Thymus (tissue), 11 donors: ENCODE results near the gene RECK. TPM values are rescaled to one million over a fixed set of nuclear protein-coding genes. Genes with fewer than 3 reads are reported as not detected.
A peak's percentile ranks its signal among the peaks of the same experiment; 100 is the strongest.

Source experiments
- DNase-seq, 9 donors: peaks; one replicate each; pipeline ENCODE4 v3.0.0-alpha.2; 2013; ENCODE audit warnings: low spot score in 9 of 9, low read depth in 6 of 9, missing footprints in 1 of 9
- H3K27ac ChIP-seq, 2 donors: one replicate each; pipeline ENCODE4 v1.5.1; 2013; ENCODE audit warnings: control low read depth in 1 of 2, low read depth in 1 of 2, low read length in 1 of 2, mild to moderate bottlenecking in 1 of 2, moderate library complexity in 1 of 2
- H3K27me3 ChIP-seq, 2 donors: one replicate each; pipeline ENCODE4 v1.5.1; 2013; ENCODE audit warnings: low read length in 1 of 2; ENCODE audit not compliant: control insufficient read depth in 2 of 2, insufficient read depth in 1 of 2
- H3K36me3 ChIP-seq, 2 donors: one replicate each; pipeline ENCODE4 v1.5.1; 2013; ENCODE audit warnings: low read length in 1 of 2, mild to moderate bottlenecking in 1 of 2, moderate library complexity in 1 of 2; ENCODE audit not compliant: control insufficient read depth in 2 of 2, insufficient read depth in 2 of 2
- H3K4me1 ChIP-seq, 2 donors: one replicate each; pipeline ENCODE4 v1.5.1; 2013; ENCODE audit warnings: low read length in 2 of 2; ENCODE audit not compliant: control insufficient read depth in 2 of 2, insufficient read depth in 2 of 2
- H3K4me3 ChIP-seq, 2 donors: one replicate each; pipeline ENCODE4 v1.5.1; 2013; ENCODE audit warnings: low read length in 2 of 2, control low read depth in 1 of 2, mild to moderate bottlenecking in 1 of 2
- H3K9me3 ChIP-seq, 2 donors: one replicate each; pipeline ENCODE4 v1.5.1; 2013; ENCODE audit warnings: low read length in 1 of 2, mild to moderate bottlenecking in 1 of 2; ENCODE audit not compliant: control insufficient read depth in 2 of 2, insufficient read depth in 1 of 2
- WGBS: extraction: QIAGEN DNeasy Blood & Tissue Kit; methylation state at CpG from one replicate; pipeline ENCODE4 v1.1.7; 2013; 5-methylcytosine and 5-hydroxymethylcytosine counted together
- polyA plus RNA-seq: library from polyadenylated mRNA; stranded (reverse); fragments of 200-250 nt; gene quantifications from one replicate; pipeline ENCODE4 v1.2.3, GENCODE V29; 2013
- total RNA-seq: library from RNA; stranded (reverse); fragments of 120-200 nt; gene quantifications from one replicate; pipeline ENCODE4 v1.2.4, GENCODE V29; 2013
- donor health status: healthy.

RECK gene
- total and polyA plus RNA-seq, 2 donors = 3.3 to 6.6 TPM

DNA sequence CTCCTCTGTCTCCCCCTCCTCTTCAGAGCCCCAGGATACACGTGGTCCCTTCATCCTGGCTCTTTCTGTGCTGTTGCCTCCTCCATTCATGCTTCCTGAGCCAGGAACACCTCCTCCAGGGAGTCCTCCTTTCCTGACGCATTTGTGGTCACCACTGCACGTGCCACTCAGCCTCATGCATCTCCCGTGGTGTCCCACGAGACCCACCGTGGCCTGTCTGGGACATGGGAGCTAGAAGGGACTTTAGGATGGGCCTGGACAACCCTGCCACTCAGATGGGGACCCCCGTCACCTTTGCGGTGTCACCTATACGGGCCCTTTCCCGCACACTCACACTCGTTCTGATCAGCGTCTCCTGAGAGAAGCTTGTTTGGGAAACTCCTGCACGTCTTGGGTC lies 106.5 kb downstream of the RECK start:
- 70% methylated on average over 13 of the region's 13 CpGs for WGBS
- H3K4me3 ChIP-seq = no peak overlapping the region
- H3K27me3 ChIP-seq = peaks cover 0 to 3% of the 10 kb centered on the region in 2 donors
- H3K36me3 ChIP-seq = no peaks in the 10 kb centered on the region
- peaks cover 4 to 13% of the 10 kb centered on the region in 2 donors for H3K9me3 ChIP-seq
- peak in 1 of 9 donors; percentile 49 for DNase-seq
- H3K27ac ChIP-seq = peak overlapping the region in 1 of 2 donors; percentile 3
- H3K4me1 ChIP-seq = peaks cover 35 to 72% of the 10 kb centered on the region in 2 donors

DNA sequence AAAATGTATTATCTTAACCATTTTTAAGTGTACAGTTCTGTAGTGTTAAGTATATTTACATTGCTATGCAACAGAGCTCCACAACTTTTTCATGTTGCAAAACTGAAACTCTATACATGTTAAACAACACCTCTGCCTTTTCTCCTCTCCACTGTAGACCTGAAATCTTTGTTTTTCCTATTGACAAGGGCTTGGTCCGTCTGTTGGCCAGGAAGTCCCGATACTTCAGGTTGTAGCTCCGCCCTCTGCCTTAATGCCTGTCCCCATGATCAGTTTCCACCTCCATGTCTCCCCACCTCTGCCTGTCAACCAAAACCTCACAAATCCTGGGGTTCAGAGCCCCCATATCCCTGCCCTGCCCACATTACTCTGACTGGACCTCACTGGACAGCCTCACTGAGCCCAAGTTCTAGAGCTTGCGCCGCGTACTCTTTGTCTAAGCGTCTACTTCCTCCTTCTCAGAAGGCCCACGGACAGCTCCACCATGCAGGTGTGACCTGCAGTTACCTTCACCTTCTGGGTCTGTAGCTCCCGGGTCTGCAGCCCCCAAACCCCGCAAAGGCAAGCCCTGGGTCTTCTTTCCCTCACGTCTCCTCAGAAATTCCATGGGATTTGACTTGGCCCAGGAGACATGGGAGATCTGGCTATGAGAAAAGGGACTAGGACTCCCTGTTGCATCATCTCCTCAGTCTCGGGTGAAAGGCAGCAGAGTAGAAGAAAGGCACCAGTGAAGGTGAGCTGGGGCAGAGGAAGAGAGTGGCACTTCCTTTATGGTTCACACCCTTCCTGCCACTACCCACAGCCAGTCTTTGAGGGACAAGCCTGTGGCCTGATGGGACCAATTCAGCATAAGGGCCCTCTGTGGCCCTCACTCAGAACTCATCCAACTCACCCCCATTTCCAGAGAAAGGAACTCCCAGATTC lies 107.9 kb downstream of the RECK start:
- no peaks in the 10 kb centered on the region for H3K27me3 ChIP-seq
- H3K27ac ChIP-seq = no peak overlapping the region
- H3K4me1 ChIP-seq = peaks cover 42 to 66% of the 10 kb centered on the region in 2 donors
- peak in 1 of 9 donors; percentile 16 for DNase-seq
- WGBS = 79% methylated on average over 12 of the region's 12 CpGs
- peaks cover 4 to 13% of the 10 kb centered on the region in 2 donors for H3K9me3 ChIP-seq
- no peaks in the 10 kb centered on the region for H3K36me3 ChIP-seq
- no peak overlapping the region for H3K4me3 ChIP-seq

DNA sequence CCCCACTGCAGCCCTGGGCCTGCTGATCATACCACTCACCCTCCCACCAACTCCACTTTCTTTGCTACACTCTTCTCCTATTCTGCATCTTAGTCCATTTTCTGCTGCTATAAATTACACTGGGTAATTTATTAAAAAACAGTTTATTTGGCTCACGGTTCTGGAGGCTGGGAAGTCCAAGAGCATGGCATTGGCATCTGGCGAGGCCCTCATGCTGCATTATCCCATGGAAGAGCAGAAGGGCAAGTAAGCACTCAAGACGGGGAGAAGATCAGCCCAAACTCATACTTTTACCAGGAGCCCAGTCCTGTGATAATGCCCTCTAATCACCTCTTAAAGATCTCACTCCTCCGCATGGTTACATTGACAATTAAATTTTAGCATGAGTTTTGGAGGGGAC lies 109.3 kb downstream of the RECK start:
- H3K9me3 ChIP-seq = peaks cover 4 to 13% of the 10 kb centered on the region in 2 donors
- no peaks in the 10 kb centered on the region for H3K27me3 ChIP-seq
- WGBS = 98% methylated on average over 4 of the region's 4 CpGs
- H3K36me3 ChIP-seq = no peaks in the 10 kb centered on the region
- H3K4me1 ChIP-seq = peaks cover 35 to 62% of the 10 kb centered on the region in 2 donors
- no peak for DNase-seq
- no peak overlapping the region for H3K4me3 ChIP-seq
- no peak overlapping the region for H3K27ac ChIP-seq

DNA sequence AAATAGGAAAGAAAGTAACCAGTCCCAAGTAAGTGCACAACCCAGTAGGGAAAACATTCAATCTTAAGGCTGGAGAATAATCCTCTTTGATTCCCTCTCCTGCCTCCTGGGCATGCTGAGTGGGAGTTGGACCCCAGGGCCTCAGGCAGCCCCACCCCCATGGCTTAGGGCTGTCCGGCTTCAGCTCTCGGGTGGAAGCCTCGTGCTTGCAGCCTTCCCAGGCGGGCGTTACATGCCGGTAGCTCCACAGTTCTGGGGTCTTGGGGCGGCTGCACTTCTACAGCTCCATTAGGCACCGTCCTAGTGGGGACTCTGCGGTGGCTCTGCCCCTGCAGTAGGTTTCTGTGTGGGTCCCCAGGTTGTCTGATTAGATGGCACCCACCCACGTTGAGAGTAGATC lies 109.9 kb downstream of the RECK start:
- Histone ChIP-seq H3K36me3 (no peaks in the 10 kb centered on the region), H3K27me3 (no peaks in the 10 kb centered on the region), H3K4me1 (peaks cover 38 to 62% of the 10 kb centered on the region in 2 donors), H3K9me3 (peaks cover 4 to 13% of the 10 kb centered on the region in 2 donors), H3K27ac (no peak overlapping the region), H3K4me3 (no peak overlapping the region)
- no peak for DNase-seq
- 98% methylated on average over 10 of the region's 10 CpGs for WGBS

DNA sequence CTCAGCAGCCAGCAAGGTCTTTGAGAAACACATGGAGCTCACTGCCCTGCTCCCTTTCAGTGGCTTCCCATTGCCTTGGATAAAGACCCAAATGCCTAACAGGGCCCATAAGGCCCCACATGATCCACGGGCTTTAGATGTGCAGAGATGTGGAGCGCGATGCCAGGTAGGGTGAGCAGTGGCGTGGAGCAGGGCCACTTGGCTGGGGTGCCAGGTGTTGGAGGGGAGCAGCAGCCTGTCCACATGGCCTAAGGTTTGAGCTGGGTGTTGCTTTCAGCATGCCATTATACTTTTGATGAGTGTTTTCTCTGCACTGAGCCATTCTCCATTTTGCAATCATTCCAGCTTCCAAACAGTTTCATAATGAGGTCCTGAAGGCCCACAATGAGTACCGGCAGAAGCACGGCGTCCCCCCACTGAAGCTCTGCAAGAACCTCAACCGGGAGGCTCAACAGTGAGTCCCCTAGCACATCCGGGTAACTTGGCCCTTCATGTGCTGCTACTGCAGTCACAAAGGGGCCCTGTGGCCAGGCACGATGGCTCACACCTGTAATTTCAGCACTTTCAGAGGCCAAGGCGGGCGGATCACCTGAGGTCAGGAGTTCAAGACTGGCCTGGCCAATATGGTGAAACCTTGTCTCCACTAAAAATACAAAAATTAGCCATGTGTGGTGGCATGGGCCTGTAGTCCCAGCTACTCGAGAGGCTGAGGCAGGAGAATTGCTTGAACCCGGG lies 110.9 kb downstream of the RECK start:
- Histone ChIP-seq H3K27ac (no peak overlapping the region), H3K4me1 (peaks cover 36 to 62% of the 10 kb centered on the region in 2 donors), H3K4me3 (no peak overlapping the region), H3K27me3 (no peaks in the 10 kb centered on the region), H3K36me3 (no peaks in the 10 kb centered on the region), H3K9me3 (peaks cover 4 to 13% of the 10 kb centered on the region in 2 donors)
- no peak for DNase-seq
- 96% methylated on average over 14 of the region's 14 CpGs for WGBS

DNA sequence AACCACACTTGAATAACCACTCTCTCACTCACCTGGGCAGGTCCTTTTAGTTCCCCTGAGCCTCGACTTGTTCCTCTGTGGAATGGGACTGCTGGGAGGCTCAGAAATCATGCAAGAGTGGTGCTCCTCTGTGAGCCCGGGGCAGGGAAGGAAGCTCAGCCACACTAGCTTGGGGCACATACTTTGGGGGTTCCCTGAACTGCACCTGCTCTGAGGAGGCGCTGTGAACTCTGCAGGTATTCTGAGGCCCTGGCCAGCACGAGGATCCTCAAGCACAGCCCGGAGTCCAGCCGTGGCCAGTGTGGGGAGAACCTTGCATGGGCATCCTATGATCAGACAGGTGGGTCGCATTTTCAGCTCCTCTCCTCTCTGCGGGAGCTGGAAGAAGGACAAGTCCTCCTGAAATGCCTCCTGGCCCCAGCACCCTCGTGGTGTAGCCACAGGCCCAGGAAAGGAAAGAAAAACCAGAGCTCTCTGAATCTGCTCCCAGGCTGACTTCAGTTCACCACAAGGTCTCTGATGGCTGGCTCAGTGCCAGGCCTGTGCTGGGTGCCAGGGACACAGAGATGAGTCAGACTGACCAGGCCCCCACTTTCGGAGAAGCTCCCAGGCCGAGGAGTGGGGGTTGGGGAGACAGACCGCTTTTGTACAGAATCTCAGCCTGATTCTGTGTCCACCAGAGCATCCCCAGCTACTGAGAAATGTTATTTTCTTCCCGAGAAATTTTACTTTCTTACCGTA lies 111.8 kb downstream of the RECK start:
- WGBS = 61% methylated on average over 14 of the region's 14 CpGs
- no peaks in the 10 kb centered on the region for H3K27me3 ChIP-seq
- H3K9me3 ChIP-seq = peaks cover 4 to 13% of the 10 kb centered on the region in 2 donors
- peak overlapping the region in 1 of 2 donors; percentile 36 for H3K27ac ChIP-seq
- peak in 1 of 9 donors; percentile 33 for DNase-seq
- no peak overlapping the region for H3K4me3 ChIP-seq
- no peaks in the 10 kb centered on the region for H3K36me3 ChIP-seq
- peaks cover 36 to 61% of the 10 kb centered on the region in 2 donors for H3K4me1 ChIP-seq

DNA sequence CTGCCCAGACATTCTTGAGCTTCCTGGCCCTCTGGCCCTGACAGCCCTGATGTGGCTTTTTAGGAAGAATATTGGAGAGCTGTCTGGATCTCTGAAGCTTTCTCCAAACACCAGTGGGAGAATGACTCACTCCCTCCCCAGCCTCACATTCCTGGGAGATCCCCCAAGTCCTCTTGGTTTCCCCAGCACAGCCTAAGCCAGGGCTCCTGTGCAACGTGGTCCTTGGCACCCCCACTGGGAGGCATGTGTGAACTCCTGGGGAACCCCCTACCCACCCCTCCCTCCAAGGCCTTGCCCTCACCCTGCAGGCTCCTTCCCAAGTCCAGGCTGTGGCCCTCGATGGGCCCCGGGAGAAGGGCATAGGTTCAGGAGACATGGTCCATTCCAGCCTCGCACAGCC lies 112.5 kb downstream of the RECK start:
- no peak for DNase-seq
- Histone ChIP-seq H3K27me3 (no peaks in the 10 kb centered on the region), H3K36me3 (no peaks in the 10 kb centered on the region), H3K4me3 (no peak overlapping the region), H3K9me3 (peaks cover 4 to 13% of the 10 kb centered on the region in 2 donors), H3K4me1 (peaks cover 36 to 55% of the 10 kb centered on the region in 2 donors), H3K27ac (no peak overlapping the region)
- WGBS = 94% methylated on average over 4 of the region's 4 CpGs

DNA sequence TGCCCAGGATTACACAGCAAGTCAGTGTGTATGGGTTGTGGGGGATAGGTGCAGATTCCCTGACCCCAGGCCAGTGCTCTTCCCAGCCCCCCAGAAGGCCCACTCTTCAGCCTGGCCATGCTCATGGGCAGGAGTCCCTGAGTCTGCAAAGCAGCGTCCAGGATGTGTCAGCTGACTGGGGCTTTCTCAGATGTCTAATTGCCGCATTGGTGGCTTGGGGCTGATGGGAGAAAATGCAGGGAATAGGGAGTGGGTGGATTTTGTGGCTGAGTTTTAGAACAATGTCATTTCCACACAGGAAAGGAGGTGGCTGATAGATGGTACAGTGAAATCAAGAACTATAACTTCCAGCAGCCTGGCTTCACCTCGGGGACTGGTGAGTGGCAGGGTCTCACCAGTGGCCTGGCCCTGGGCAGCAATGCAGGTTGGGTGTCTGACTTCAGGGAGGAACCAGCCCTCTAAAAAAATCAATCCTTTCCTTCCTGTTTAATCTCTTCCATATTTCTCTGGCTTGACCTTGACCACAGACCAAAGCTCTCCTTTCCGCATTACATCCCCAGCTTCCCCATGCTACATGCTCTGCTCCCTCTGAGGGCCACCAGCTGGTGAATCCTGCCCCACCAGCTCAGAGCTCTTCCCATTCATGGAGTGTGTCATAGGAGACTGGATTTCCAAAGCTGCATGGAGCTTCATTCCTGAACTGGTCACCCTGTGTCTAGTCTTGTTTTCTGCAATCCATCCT lies 114.0 kb downstream of the RECK start:
- Histone ChIP-seq H3K27ac (peak overlapping the region; percentile 91 to 93), H3K36me3 (no peaks in the 10 kb centered on the region), H3K4me3 (peak overlapping the region; percentile 21 to 49), H3K4me1 (peaks cover 35 to 49% of the 10 kb centered on the region in 2 donors), H3K27me3 (no peaks in the 10 kb centered on the region), H3K9me3 (peaks cover 4 to 5% of the 10 kb centered on the region in 2 donors)
- 87% methylated on average over 4 of the region's 4 CpGs for WGBS
- peak in 1 of 9 donors; percentile 11 for DNase-seq
